Naive B cell (primary cell): Measurements from ENCODE around the gene SLC25A20. TPM values are rescaled to one million over a fixed set of nuclear protein-coding genes. Genes with fewer than 3 reads are reported as not detected.
"Not testable (repeated sequence)": the region's sequence is repeated elsewhere in the genome, so short reads cannot be mapped to it uniquely, and the experiment has no call there.

ENCODE experiments used
- ATAC-seq, 2 donors: fragments of 150-1000 bp; cut with Tn5 transposase; 2 replicates each; pipeline ENCODE4 v1.10.0; 2021; ENCODE audit warnings: low read depth in 2 of 2, mild to moderate bottlenecking in 2 of 2, moderate library complexity in 2 of 2
- DNase-seq: peaks from one replicate; pipeline ENCODE4 v3.0.0; 2022
- H3K27ac Mint-ChIP-seq, 6 donors: one replicate each; pipeline ENCODE4 v1.8.0; 2020 to 2022; ENCODE audit warnings: mild to moderate bottlenecking in 6 of 6, mixed read lengths in 6 of 6, moderate library complexity in 5 of 6, inconsistent platforms in 2 of 6
- H3K27me3 Mint-ChIP-seq, 3 donors: one replicate each; pipeline ENCODE4 v1.8.0; 2021 to 2022; ENCODE audit warnings: mixed read lengths in 3 of 3, mild to moderate bottlenecking in 1 of 3
- H3K36me3 Mint-ChIP-seq, 2 donors: one replicate each; pipeline ENCODE4 v1.8.0; 2020 to 2022; ENCODE audit warnings: mixed read lengths in 2 of 2, inconsistent platforms in 1 of 2, mild to moderate bottlenecking in 1 of 2
- H3K4me1 Mint-ChIP-seq, 3 donors: one replicate each; pipeline ENCODE4 v1.8.0; 2020 to 2022; ENCODE audit warnings: mixed read lengths in 3 of 3, inconsistent platforms in 1 of 3, mild to moderate bottlenecking in 1 of 3, moderate library complexity in 1 of 3
- H3K4me3 Mint-ChIP-seq, 8 donors: one replicate each; pipeline ENCODE4 v1.8.0; 2020 to 2022; ENCODE audit warnings: mild to moderate bottlenecking in 8 of 8, mixed read lengths in 8 of 8, moderate library complexity in 8 of 8, inconsistent platforms in 2 of 8
- H3K9me3 Mint-ChIP-seq, 7 donors: one replicate each; pipeline ENCODE4 v1.8.0; 2020 to 2022; ENCODE audit warnings: mixed read lengths in 7 of 7, mild to moderate bottlenecking in 5 of 7, inconsistent platforms in 2 of 7, moderate library complexity in 1 of 7
- polyA plus RNA-seq, 6 donors: library from polyadenylated mRNA; unstranded; fragments of 300-500 nt; fragmentation: Illumina TruSeq; gene quantifications; one replicate each; pipeline ENCODE4 v1.2.3, GENCODE V29; 2021; ENCODE audit warnings: low read depth in 6 of 6

SLC25A20 gene
- polyA plus RNA-seq, 6 donors from 2014 or later = 7.0 to 37.1 (median 11.6) TPM

GRCh38 chr3:48926425-48927392 lies 28.0 kb upstream of the SLC25A20 start:
- no peak overlapping the region for H3K4me3 Mint-ChIP-seq
- DNase-seq (no peak), ATAC-seq (no peak)
- H3K27ac Mint-ChIP-seq = peak overlapping the region; percentile 13 to 59 (median 36)
- H3K36me3 Mint-ChIP-seq = peaks cover 19 to 28% of the 10 kb centered on the region in 2 donors
- no peaks in the 10 kb centered on the region for H3K27me3 Mint-ChIP-seq
- H3K9me3 Mint-ChIP-seq = no peaks in the 10 kb centered on the region
- H3K4me1 Mint-ChIP-seq = peaks cover 31 to 52% (median 37%) of the 10 kb centered on the region in 3 donors

GRCh38 chr3:48919215-48920138 lies 20.8 kb upstream of the SLC25A20 start:
- DNase-seq (peak; percentile 55), ATAC-seq (peak; percentile 27 to 31)
- peaks cover 0 to 8% of the 10 kb centered on the region in 2 donors for H3K36me3 Mint-ChIP-seq
- peak overlapping the region; percentile 98 to 99 (median 99) for H3K27ac Mint-ChIP-seq
- peaks cover 15 to 32% (median 15%) of the 10 kb centered on the region in 3 donors for H3K4me1 Mint-ChIP-seq
- H3K27me3 Mint-ChIP-seq = no peaks in the 10 kb centered on the region
- H3K9me3 Mint-ChIP-seq = no peaks in the 10 kb centered on the region
- H3K4me3 Mint-ChIP-seq = peak overlapping the region; percentile 92 to 98 (median 96)

GRCh38 chr3:48918388-48919214 lies 19.9 kb upstream of the SLC25A20 start, which contains the start of gene ARIH2:
Gene ARIH2, plus strand, starts transcription at chr3:48918842. Its CDS starts 8,717 bp downstream, at chr3:48927559.
- Mint-ChIP-seq H3K4me3 (peak within 1 kb of the TSS; percentile 93 to 98 (median 97)), H3K27me3 (no peaks in the 10 kb centered on the region), H3K9me3 (no peaks in the 10 kb centered on the region), H3K27ac (peak within 1 kb of the TSS; percentile 98 to 99 (median 99)), H3K4me1 (peaks cover 15 to 32% (median 15%) of the 10 kb centered on the region in 3 donors), H3K36me3 (peaks cover 0 to 8% of the 10 kb centered on the region in 2 donors)
- ATAC-seq (peak; percentile 83), DNase-seq (peak; percentile 89)

- H3K9me3 Mint-ChIP-seq = no peaks in the 10 kb centered on the region
- no peaks in the 10 kb centered on the region for H3K27me3 Mint-ChIP-seq
- H3K4me3 Mint-ChIP-seq = peak overlapping the region in 5 of 8 donors; percentile 2 to 69 (median 39)
- DNase-seq (no peak), ATAC-seq (no peak)
- peaks cover 0 to 8% of the 10 kb centered on the region in 2 donors for H3K36me3 Mint-ChIP-seq
- peak overlapping the region in 2 of 6 donors; percentile 42 to 63 for H3K27ac Mint-ChIP-seq
- H3K4me1 Mint-ChIP-seq = peaks cover 12 to 23% (median 15%) of the 10 kb centered on the region in 3 donors
Observed at GRCh38 chr3:48915296-48915695, 16.6 kb upstream of the SLC25A20 start.

- H3K27ac Mint-ChIP-seq, H3K4me3 Mint-ChIP-seq, H3K27me3 Mint-ChIP-seq, ATAC-seq, DNase-seq, H3K9me3 Mint-ChIP-seq, H3K36me3 Mint-ChIP-seq: not testable (repeated sequence)
- H3K4me1 Mint-ChIP-seq = peaks cover 0 to 23% (median 16%) of the 10 kb centered on the region in 3 donors
Observed at GRCh38 chr3:48907026-48907425, 8.3 kb upstream of the SLC25A20 start.

DNA sequence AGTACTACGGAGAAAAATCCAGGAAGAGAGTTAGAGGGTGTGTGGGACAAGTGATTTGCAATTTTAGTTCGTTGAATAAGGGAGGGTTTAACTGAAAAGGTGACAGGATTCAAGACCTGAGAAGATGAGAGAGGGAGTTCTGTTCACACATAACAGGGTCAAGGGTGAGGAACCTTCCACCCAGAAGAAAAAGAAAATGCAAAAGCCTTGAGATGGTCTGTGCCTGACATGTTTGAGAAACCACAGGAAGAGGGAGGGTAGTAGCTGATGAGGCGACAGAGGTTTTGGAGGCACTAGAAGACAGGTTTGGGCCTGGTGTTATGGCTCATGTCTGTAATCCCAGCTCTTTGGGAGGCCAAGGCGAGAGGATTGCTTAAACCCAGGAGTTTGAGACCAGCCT lies 591 bp upstream of the SLC25A20 start:
- Mint-ChIP-seq H3K9me3 (peaks cover 0 to 2% (median 0%) of the 10 kb centered on the region in 7 donors), H3K27ac (peak overlapping the region in 4 of 6 donors; percentile 67 to 96 (median 93)), H3K4me1 (peaks cover 28 to 58% (median 47%) of the 10 kb centered on the region in 3 donors), H3K27me3 (no peaks in the 10 kb centered on the region), H3K36me3 (no peaks in the 10 kb centered on the region), H3K4me3 (peak overlapping the region; percentile 35 to 97 (median 94))
- ATAC-seq = no peak
- no peak for DNase-seq

DNA sequence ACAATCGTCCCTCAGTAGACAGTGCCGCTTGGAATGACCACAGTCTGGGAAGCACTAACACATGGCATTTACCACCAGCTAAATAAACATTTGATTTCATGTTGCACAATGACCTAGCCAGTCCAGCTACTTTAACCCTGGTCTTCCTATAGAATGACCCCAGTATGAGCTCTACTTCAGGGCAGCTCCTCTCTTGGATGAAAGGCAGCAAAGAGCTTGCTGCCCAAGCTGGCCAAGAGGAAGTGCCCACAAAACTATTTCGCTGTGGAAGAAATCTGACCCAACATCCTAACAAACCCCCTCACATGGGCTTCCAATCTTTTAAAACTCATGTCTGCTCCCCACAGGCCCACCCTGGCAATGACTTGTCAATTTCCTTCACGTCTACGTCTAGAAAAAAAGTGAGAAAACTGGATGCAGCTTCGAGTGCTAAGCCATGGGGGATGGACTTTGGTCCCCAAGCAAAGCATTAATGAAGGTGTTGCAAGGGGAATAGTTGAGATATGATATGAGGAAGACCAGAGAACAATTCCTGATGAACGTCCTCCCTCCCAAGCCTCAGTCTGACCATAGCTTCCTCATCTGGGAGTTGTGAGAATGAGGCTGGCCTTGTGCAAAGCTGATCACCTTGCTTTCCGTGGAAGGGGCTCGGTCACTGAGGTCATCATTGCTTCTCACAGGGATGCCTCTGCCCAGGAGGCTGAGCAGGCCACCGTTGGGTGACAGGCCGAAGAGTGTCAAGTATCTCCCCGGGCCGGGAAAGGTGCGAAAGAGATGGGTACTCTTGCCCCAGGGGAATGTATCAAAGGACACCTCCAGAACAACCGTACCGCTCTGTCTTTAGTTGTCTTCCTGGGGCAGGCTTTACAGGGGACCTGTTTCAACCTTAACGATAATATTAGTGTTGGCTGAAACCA lies 964 bp downstream of the SLC25A20 start:
- peaks cover 28 to 46% (median 39%) of the 10 kb centered on the region in 3 donors for H3K4me1 Mint-ChIP-seq

GRCh38 chr3:48896936-48897335 lies 1.7 kb downstream of the SLC25A20 start:
- Mint-ChIP-seq H3K27ac (peak overlapping the region in 4 of 6 donors; percentile 31 to 95 (median 80)), H3K4me3 (peak overlapping the region in 5 of 8 donors; percentile 21 to 94 (median 91)), H3K36me3 (no peaks in the 10 kb centered on the region), H3K4me1 (peaks cover 28 to 40% (median 35%) of the 10 kb centered on the region in 3 donors), H3K9me3 (peaks cover 0 to 2% (median 0%) of the 10 kb centered on the region in 7 donors), H3K27me3 (no peaks in the 10 kb centered on the region)
- DNase-seq (no peak), ATAC-seq (no peak)

More for the DNA sequence above, 964 bp downstream of the SLC25A20 start:
- ATAC-seq (peak; percentile 2 to 3), DNase-seq (no peak)
- Mint-ChIP-seq H3K27ac (peak overlapping the region in 5 of 6 donors; percentile 48 to 96 (median 91)), H3K27me3 (no peaks in the 10 kb centered on the region), H3K4me3 (peak overlapping the region; percentile 91 to 97 (median 95)), H3K36me3 (no peaks in the 10 kb centered on the region), H3K9me3 (peaks cover 0 to 2% (median 0%) of the 10 kb centered on the region in 7 donors)

DNA sequence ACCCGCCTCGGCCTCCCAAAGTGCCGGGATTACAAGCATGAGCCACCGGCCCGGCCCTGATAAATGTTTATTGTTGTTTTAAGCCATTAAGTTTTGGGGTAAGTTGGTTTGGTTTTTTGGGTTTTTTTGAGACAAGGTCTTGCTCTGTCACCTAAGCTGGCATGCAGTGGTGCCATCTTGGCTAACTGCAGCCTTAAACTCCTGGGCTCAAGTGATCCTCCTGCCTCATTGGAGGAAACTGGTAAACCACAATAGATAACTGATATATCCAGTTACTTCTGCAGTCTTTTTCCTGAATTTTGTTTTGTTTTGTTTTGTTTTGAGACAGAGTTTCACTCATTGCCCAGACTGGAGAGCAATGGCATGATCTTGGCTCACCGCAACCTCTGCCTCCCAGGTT lies 4.2 kb downstream of the SLC25A20 start:
- Mint-ChIP-seq H3K36me3 (no peaks in the 10 kb centered on the region), H3K27ac (no peak overlapping the region), H3K27me3 (no peaks in the 10 kb centered on the region), H3K9me3 (peaks cover 0 to 2% (median 0%) of the 10 kb centered on the region in 7 donors), H3K4me1 (peaks cover 24 to 30% (median 28%) of the 10 kb centered on the region in 3 donors), H3K4me3 (no peak overlapping the region)
- DNase-seq (no peak), ATAC-seq (no peak)

DNA sequence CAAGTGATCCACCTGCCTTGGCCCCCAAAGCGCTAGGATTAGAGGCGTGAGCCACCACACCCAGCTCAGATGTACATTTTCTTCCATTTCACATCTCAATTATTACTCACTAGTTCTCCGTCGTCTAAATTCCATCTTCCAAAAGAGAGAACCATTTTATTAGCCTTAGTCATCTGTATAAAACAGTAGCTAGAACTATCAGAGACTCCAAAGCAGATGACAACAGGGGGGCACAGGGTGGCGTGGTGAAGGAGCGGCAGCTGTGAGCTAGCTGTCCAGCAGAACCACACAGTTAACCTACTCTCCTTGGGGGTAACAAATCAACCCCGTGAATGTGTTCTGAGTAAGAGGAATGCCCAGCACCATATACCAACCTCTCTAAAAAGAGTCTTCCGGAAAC lies 7.1 kb downstream of the SLC25A20 start:
- Mint-ChIP-seq H3K36me3 (peaks cover 0 to 4% of the 10 kb centered on the region in 2 donors), H3K4me3 (peak overlapping the region in 1 of 8 donors; percentile 44), H3K9me3 (no peaks in the 10 kb centered on the region), H3K27ac (no peak overlapping the region), H3K4me1 (peaks cover 0 to 1% (median under 1%) of the 10 kb centered on the region in 3 donors), H3K27me3 (no peaks in the 10 kb centered on the region)
- ATAC-seq = no peak
- DNase-seq = no peak

GRCh38 chr3:48885753-48886152 lies 12.9 kb downstream of the SLC25A20 start:
- H3K27me3 Mint-ChIP-seq = no peaks in the 10 kb centered on the region
- H3K9me3 Mint-ChIP-seq = no peaks in the 10 kb centered on the region
- peaks cover 0 to 7% (median 0%) of the 10 kb centered on the region in 3 donors for H3K4me1 Mint-ChIP-seq
- ATAC-seq (no peak), DNase-seq (no peak)
- no peak overlapping the region for H3K4me3 Mint-ChIP-seq
- H3K36me3 Mint-ChIP-seq = peaks cover 0 to 4% of the 10 kb centered on the region in 2 donors
- no peak overlapping the region for H3K27ac Mint-ChIP-seq
